Muscle layer of duodenum (tissue), 2 donors: Measurements from ENCODE around the gene WIPF2.
"Not testable (repeated sequence)": the region's sequence is repeated elsewhere in the genome, so short reads cannot be mapped to it uniquely, and the experiment has no call there.

ENCODE experiments used
- H3K27ac ChIP-seq: one replicate; pipeline ENCODE4 v1.7.0; 2013; ENCODE audit warnings: mild to moderate bottlenecking, low read length
- H3K27me3 ChIP-seq: one replicate; pipeline ENCODE4 v1.7.0; 2013; ENCODE audit warnings: low read depth, mild to moderate bottlenecking, control low read depth, low read length
- H3K36me3 ChIP-seq, 2 donors: one replicate each; pipeline ENCODE4 v1.7.0; 2013; ENCODE audit warnings: low read length in 2 of 2, control low read depth in 1 of 2, mild to moderate bottlenecking in 1 of 2; ENCODE audit not compliant: insufficient read depth in 2 of 2, control insufficient read depth in 1 of 2
- H3K4me1 ChIP-seq, 2 donors: one replicate each; pipeline ENCODE4 v1.7.0; 2013; ENCODE audit warnings: low read length in 2 of 2, mild to moderate bottlenecking in 2 of 2, control low read depth in 1 of 2, moderate library complexity in 1 of 2; ENCODE audit not compliant: insufficient read depth in 2 of 2, control insufficient read depth in 1 of 2
- H3K4me3 ChIP-seq, 2 donors: one replicate each; pipeline ENCODE4 v1.7.0; 2013; ENCODE audit warnings: low read length in 2 of 2, low read depth in 1 of 2, mild to moderate bottlenecking in 1 of 2
- H3K9me3 ChIP-seq, 2 donors: one replicate each; pipeline ENCODE4 v1.7.0; 2013; ENCODE audit warnings: low read length in 2 of 2, control low read depth in 1 of 2, mild to moderate bottlenecking in 1 of 2; ENCODE audit not compliant: control insufficient read depth in 1 of 2
- donor health status: healthy.

Gene WIPF2

GRCh38 chr17:40197550-40197949, 21.6 kb upstream of the WIPF2 start:
- H3K4me1 ChIP-seq = peaks cover 0 to 6% of the 10 kb centered on the region in 2 donors
- no peaks in the 10 kb centered on the region for H3K27me3 ChIP-seq
- no peaks in the 10 kb centered on the region for H3K36me3 ChIP-seq
- H3K27ac ChIP-seq = no peak overlapping the region
- H3K9me3 ChIP-seq = no peaks in the 10 kb centered on the region
- no peak overlapping the region for H3K4me3 ChIP-seq

GRCh38 chr17:40197965-40198456, 21.1 kb upstream of the WIPF2 start:
- not testable (repeated sequence) for H3K9me3 ChIP-seq, H3K4me1 ChIP-seq, H3K36me3 ChIP-seq, H3K4me3 ChIP-seq, H3K27ac ChIP-seq, H3K27me3 ChIP-seq

GRCh38 chr17:40198576-40198975, 20.5 kb upstream of the WIPF2 start:
- Histone ChIP-seq H3K4me1 (peaks cover 0 to 6% of the 10 kb centered on the region in 2 donors), H3K36me3 (no peaks in the 10 kb centered on the region), H3K4me3 (no peak overlapping the region), H3K9me3 (no peaks in the 10 kb centered on the region), H3K27me3 (no peaks in the 10 kb centered on the region), H3K27ac (no peak overlapping the region)

GRCh38 chr17:40203131-40203530, 16.0 kb upstream of the WIPF2 start:
- H3K4me1 ChIP-seq = no peaks in the 10 kb centered on the region
- no peak overlapping the region for H3K4me3 ChIP-seq
- no peaks in the 10 kb centered on the region for H3K36me3 ChIP-seq
- H3K27me3 ChIP-seq = no peaks in the 10 kb centered on the region
- H3K9me3 ChIP-seq = no peaks in the 10 kb centered on the region
- no peak overlapping the region for H3K27ac ChIP-seq

- H3K4me3 ChIP-seq, H3K27me3 ChIP-seq, H3K9me3 ChIP-seq, H3K4me1 ChIP-seq, H3K27ac ChIP-seq, H3K36me3 ChIP-seq: not testable (repeated sequence)
Measured at GRCh38 chr17:40206193-40206592, 12.9 kb upstream of the WIPF2 start.

GRCh38 chr17:40209404-40210093, 9.6 kb upstream of the WIPF2 start:
- Histone ChIP-seq H3K27ac (no peak overlapping the region), H3K27me3 (no peaks in the 10 kb centered on the region), H3K4me3 (no peak overlapping the region), H3K4me1 (no peaks in the 10 kb centered on the region), H3K36me3 (no peaks in the 10 kb centered on the region), H3K9me3 (no peaks in the 10 kb centered on the region)

- H3K9me3 ChIP-seq, H3K27me3 ChIP-seq, H3K36me3 ChIP-seq, H3K27ac ChIP-seq, H3K4me3 ChIP-seq, H3K4me1 ChIP-seq: not testable (repeated sequence)
Measured at GRCh38 chr17:40213914-40214313, 5.2 kb upstream of the WIPF2 start.

GRCh38 chr17:40218006-40218739, 931 bp upstream of the WIPF2 start:
- Histone ChIP-seq H3K9me3 (no peaks in the 10 kb centered on the region), H3K4me1 (peaks cover 0 to 6% of the 10 kb centered on the region in 2 donors), H3K27ac (peak overlapping the region; percentile 90), H3K36me3 (no peaks in the 10 kb centered on the region), H3K4me3 (peak overlapping the region; percentile 77 to 86), H3K27me3 (no peaks in the 10 kb centered on the region)

GRCh38 chr17:40219594-40220338, 662 bp downstream of the WIPF2 start:
- Histone ChIP-seq H3K36me3 (no peaks in the 10 kb centered on the region), H3K27me3 (no peaks in the 10 kb centered on the region), H3K9me3 (no peaks in the 10 kb centered on the region)

GRCh38 chr17:40224718-40225550, 5.8 kb downstream of the WIPF2 start:
- Histone ChIP-seq H3K27me3 (no peaks in the 10 kb centered on the region), H3K4me3 (no peak overlapping the region), H3K36me3 (no peaks in the 10 kb centered on the region), H3K4me1 (peaks cover 0 to 11% of the 10 kb centered on the region in 2 donors), H3K9me3 (no peaks in the 10 kb centered on the region), H3K27ac (no peak overlapping the region)

More at GRCh38 chr17:40219594-40220338, 662 bp downstream of the WIPF2 start:
- H3K4me1 ChIP-seq = peaks cover under 1 to 6% of the 10 kb centered on the region in 2 donors
- H3K27ac ChIP-seq = peak overlapping the region; percentile 79
- peak overlapping the region; percentile 77 to 97 for H3K4me3 ChIP-seq
